HFFc6 (cell line): ENCODE results near the gene GLCCI1. TPM values are rescaled to one million over a fixed set of nuclear protein-coding genes. Genes with fewer than 3 reads are reported as not detected.

Experiments used
- DNase-seq: peaks from one replicate; pipeline ENCODE4 v3.0.0-alpha.2; 2018
- H3K27ac Mint-ChIP-seq: 2 replicates; pipeline ENCODE4 v1.8.0; 2020; ENCODE audit warnings: mild to moderate bottlenecking, mixed read lengths
- H3K27me3 Mint-ChIP-seq: 2 replicates; pipeline ENCODE4 v1.8.0; 2021; ENCODE audit warnings: mild to moderate bottlenecking, moderate library complexity, mixed read lengths; ENCODE audit not compliant: insufficient read depth
- H3K36me3 Mint-ChIP-seq: 2 replicates; pipeline ENCODE4 v1.8.0; 2021; ENCODE audit warnings: low read depth, mixed read lengths
- H3K4me1 Mint-ChIP-seq: 2 replicates; pipeline ENCODE4 v1.8.0; 2020; ENCODE audit warnings: low read depth, mixed read lengths
- H3K4me3 Mint-ChIP-seq: 2 replicates; pipeline ENCODE4 v1.8.0; 2020; ENCODE audit warnings: mild to moderate bottlenecking, moderate library complexity, mixed read lengths
- H3K9me3 Mint-ChIP-seq: 2 replicates; pipeline ENCODE4 v1.8.0; 2020; ENCODE audit warnings: mild to moderate bottlenecking, mixed read lengths
- CTCF ChIP-seq: fragments of 200-600 bp; sonication (generic); IDR thresholded peaks from 2 replicates; pipeline ENCODE4 v1.5.0; 2021; ENCODE audit warnings: antibody characterized with exemption, mild to moderate bottlenecking
- total RNA-seq, 6 experiments: library from RNA; stranded (reverse); fragmentation: NEBNext Ultra II Directional; extraction: Animal tissue kit (Norgen Biotek cat#: 25700); gene quantifications; 2 replicates in 1 of 6; 3 replicates in 5 of 6; pipeline ENCODE4 v1.2.3, GENCODE V29; 2021

Gene GLCCI1
- total RNA-seq, 6 experiments from 2014 or later: 15.0 to 17.7 (median 16.2) TPM

- Mint-ChIP-seq H3K4me3 (no peak overlapping the region), H3K27me3 (0 out of 2 replicates have a peak, but pooled peaks cover 1% of the 10 kb centered on the region), H3K27ac (no peak overlapping the region), H3K4me1 (peaks cover 12% of the 10 kb centered on the region), H3K36me3 (no peaks in the 10 kb centered on the region), H3K9me3 (no peaks in the 10 kb centered on the region)
- DNase-seq: no peak
- no peak for TF ChIP-seq CTCF
Observed at GRCh38 chr7:7922684-7923385, 45.8 kb upstream of the GLCCI1 start.

GRCh38 chr7:7923818-7924217 lies 44.8 kb upstream of the GLCCI1 start:
- DNase-seq: no peak
- no peak overlapping the region for H3K4me3 Mint-ChIP-seq
- 0 out of 2 replicates have a peak, but pooled peaks cover 1% of the 10 kb centered on the region for H3K27me3 Mint-ChIP-seq
- H3K27ac Mint-ChIP-seq: no peak overlapping the region
- peaks cover 12% of the 10 kb centered on the region for H3K4me1 Mint-ChIP-seq
- H3K36me3 Mint-ChIP-seq: no peaks in the 10 kb centered on the region
- TF ChIP-seq CTCF: no peak
- no peaks in the 10 kb centered on the region for H3K9me3 Mint-ChIP-seq

GRCh38 chr7:7924303-7924702 lies 44.3 kb upstream of the GLCCI1 start:
- Mint-ChIP-seq H3K36me3 (no peaks in the 10 kb centered on the region), H3K4me1 (peaks cover 12% of the 10 kb centered on the region), H3K4me3 (no peak overlapping the region), H3K27ac (no peak overlapping the region), H3K9me3 (no peaks in the 10 kb centered on the region), H3K27me3 (0 out of 2 replicates have a peak, but pooled peaks cover 1% of the 10 kb centered on the region)
- no peak for DNase-seq
- TF ChIP-seq CTCF: no peak

- no peak overlapping the region for H3K27ac Mint-ChIP-seq
- no peak overlapping the region for H3K4me3 Mint-ChIP-seq
Observed at GRCh38 chr7:7931626-7932025, 37.0 kb upstream of the GLCCI1 start.

GRCh38 chr7:7932553-7932952 lies 36.0 kb upstream of the GLCCI1 start:
- TF ChIP-seq CTCF: no peak
- H3K4me1 Mint-ChIP-seq: no peaks in the 10 kb centered on the region
- H3K4me3 Mint-ChIP-seq: no peak overlapping the region
- no peak for DNase-seq
- H3K27ac Mint-ChIP-seq: no peak overlapping the region
- H3K9me3 Mint-ChIP-seq: no peaks in the 10 kb centered on the region
- no peaks in the 10 kb centered on the region for H3K36me3 Mint-ChIP-seq
- H3K27me3 Mint-ChIP-seq: 0 out of 2 replicates have a peak, but pooled peaks cover under 1% of the 10 kb centered on the region

More at GRCh38 chr7:7931626-7932025, 37.0 kb upstream of the GLCCI1 start:
- Mint-ChIP-seq H3K36me3 (no peaks in the 10 kb centered on the region), H3K4me1 (no peaks in the 10 kb centered on the region), H3K9me3 (no peaks in the 10 kb centered on the region), H3K27me3 (0 out of 2 replicates have a peak, but pooled peaks cover 1% of the 10 kb centered on the region)
- no peak for DNase-seq
- no peak for TF ChIP-seq CTCF
